Esophagus mucosa (tissue), 1 donor: ENCODE data around the gene TEAD1. TPM values are rescaled to one million over a fixed set of nuclear protein-coding genes. Genes with fewer than 3 reads are reported as not detected.

Source experiments
- ATAC-seq: fragments of 200-7000 bp; cut with Tn5 transposase; one replicate; pipeline ENCODE4 v1.9.1; 2020
- total RNA-seq: library from RNA; stranded (reverse); gene quantifications from one replicate; pipeline ENCODE4 v1.2.4, GENCODE V29; 2023
- donor health status: DM: yes; HTN: yes; CAD: no.

The TEAD1 gene
- total RNA-seq, 1 donor from 2014 or later, result 35.3 TPM

DNA sequence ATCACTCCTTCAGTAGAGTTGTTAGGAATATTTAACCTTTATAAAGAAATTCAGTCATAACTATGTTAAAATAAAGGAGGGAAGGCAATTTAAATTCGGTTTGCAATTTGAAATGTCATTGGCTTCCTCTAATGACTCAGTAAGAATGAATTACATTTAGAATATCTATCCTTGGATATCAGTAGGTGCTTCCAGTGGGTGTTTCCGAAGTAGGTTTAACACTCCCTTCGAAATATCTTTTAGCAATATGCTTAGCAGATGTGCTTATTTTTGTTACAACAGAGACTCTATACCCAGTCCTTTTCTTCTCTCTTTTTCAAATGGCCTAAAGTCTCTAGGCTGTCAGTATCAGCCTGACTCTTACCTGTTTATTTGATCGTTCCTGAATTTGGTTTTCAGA is 231.2 kb downstream of the TEAD1 start:
- no peak for ATAC-seq

DNA sequence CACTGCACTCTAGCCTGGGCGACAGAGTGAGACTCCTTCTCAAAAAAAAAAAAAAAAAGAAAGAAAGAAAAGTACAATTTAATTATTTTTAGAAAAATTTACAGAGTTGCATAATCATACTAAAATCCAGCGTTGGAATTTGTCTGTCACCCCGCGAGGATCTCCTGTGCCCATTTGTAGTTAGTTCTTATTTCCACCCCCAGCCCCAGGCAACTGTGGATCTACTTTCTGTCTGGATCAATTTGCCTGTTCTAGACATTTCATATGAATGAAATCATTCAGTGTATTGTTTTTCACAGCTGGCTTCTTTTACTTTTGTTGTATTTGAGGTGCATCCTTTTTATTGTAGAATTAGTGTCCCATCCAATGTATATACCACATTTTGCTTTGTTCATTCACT is 232.3 kb downstream of the TEAD1 start:
- no peak for ATAC-seq

DNA sequence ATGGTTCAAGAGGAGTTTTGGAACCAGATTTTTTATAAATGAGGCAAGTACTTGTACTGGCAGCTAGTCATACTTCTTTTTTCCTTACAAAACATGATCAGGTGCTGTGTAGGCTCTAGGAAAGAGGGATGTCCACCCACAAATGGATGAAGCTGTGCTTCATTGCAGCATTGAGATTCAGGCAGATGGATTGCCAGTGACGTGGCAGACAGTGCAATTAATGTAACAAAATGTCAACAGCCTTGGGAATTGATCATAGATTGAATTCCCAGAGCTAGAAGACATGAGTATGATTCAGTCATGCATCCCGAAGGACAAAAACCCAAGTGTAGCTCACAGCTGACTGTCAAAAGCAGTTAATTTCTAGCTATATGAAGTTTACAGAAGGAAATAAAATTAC is 235.7 kb downstream of the TEAD1 start:
- ATAC-seq, result no peak

DNA sequence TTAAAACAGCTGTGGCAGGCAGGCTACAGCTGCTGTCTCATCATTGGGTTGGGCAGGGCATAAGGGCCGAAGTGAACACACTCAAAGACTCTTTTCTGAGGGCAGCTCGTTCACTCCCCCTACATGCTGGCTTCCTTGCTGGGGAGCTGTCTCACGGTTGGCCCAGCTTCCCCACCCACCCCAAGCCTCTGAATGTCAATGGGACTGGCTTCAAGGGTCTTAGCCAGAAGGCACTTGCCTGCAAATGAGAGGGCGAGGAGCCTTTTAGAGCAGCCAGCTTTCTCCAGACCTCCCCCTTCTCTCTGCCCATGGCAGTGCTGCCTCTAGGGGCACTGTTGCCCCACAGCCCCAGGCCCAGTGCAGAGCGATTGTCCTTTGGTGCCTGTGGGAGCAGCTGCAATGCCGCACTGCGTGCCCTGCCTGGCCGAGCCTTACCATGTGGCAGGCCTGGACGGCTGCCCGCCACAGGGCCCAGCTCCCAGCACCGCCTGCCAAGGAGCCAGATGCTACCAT is 240.2 kb downstream of the TEAD1 start:
- peak; percentile 75 for ATAC-seq

DNA sequence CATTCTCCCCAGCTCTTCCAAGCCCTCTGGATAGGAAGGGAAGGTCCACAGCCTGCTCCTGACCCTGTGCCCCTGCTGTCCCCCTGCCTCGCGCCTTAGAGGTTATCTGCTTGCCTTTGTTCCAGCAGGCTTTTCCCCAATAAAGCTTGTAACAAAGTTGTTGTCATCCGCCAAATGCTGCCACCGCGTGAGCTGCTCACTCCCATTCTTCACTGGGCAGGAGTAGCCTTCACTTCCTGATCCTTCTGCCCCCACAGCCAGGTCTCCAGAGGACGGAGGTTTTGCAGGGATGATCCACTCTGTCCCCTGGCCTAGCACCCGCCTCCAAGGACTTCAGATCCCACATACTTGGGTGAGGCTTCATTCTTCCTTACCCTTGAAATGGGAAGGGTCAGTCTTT is 240.9 kb downstream of the TEAD1 start:
- ATAC-seq, result no peak

DNA sequence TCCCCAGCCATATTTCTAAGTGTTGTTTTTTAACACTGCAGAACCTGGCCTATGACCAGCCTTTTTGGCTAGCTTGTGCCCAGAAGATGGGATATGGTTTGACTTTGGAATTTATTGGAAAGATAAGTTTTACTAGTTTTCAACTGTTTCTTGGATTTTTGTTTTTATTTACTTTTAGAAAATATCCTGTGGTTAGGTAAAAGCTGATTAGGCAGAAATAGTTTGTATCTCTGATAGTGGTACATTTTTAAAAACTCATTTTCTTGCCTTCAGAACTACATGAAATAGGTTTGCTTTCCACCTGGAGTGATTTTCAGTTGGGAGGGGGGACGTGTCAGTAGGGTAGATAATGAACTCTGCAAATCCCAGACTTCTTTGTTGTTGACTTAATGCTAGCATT is 243.6 kb downstream of the TEAD1 start:
- no peak for ATAC-seq

DNA sequence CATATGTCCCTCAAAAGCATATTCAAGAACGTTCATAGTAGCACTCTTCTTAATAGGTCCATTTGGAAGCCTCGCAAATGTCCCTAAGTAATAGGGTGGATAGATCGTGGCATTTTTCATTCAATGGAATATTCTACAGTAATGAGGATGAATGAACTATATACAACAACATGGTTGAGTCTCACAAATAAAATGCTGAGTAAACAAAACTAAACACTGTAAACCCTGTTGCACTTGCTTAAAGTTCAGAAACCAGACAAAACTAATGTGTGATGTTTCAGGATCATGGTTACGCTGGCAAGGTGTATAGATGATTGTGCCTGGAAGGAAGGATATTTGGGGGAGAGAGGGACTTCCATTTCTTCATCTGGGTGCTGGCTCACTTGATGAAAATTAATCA is 244.4 kb downstream of the TEAD1 start:
- no peak for ATAC-seq

DNA sequence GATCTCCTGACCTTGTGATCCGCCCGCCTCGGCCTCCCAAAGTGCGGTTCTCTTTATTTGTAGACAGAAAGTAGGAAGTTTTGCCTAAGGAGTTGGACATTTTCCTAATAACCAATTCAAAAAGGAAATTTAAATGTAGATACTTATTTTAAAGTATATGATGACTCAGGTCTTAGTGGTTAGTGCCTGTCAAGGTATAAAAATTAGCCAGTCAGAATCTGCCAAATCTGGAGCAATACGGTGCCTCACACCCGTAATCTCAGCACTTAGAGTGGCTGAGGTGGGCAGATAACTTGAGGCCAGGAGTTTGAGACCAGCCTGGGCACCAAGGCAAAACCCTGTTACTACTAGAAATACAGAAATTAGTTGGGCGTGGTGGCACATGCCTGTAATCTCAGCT is 248.2 kb downstream of the TEAD1 start:
- ATAC-seq, result no peak

DNA sequence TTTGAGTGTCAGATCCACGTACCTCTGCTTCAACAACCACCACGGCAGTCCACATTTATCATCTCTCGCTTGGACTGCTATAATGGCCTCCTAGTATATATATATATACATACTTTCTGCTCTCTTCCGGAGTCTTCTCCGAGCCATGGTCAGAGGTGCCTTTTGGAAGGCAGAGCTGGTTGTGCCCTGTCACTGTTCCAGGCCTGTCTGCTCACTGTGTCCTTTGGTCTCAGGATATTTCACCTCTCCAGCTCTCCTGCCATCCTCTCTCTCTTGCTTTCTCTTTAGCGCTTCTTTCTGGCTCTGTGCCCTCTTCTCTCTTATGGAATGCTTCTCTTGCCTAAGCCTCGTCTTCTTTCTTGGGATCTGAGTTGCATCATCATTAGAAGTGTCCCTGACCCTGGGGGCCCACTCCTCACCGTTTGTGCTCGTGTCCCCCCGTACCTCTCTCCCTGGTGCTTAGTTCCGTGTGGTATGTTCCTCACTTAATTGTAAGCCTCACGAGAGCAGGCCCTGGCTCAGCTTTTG is 248.8 kb downstream of the TEAD1 start:
- ATAC-seq, result no peak

DNA sequence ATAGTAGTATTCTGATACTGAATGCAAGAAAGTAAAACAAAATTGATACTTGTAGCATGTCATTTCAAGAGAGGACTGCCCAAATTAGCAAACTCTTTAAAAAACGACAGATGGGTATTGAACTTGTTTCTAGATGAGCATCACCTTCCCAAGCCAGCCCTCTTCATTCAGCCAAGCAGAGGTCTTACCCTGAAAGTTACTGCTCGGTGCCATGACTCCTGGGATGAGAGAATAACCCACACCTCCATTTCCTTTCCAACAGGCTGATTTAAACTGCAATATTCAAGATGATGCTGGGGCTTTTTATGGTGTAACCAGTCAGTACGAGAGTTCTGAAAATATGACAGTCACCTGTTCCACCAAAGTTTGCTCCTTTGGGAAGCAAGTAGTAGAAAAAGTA is 250.4 kb downstream of the TEAD1 start:
- ATAC-seq, result no peak

DNA sequence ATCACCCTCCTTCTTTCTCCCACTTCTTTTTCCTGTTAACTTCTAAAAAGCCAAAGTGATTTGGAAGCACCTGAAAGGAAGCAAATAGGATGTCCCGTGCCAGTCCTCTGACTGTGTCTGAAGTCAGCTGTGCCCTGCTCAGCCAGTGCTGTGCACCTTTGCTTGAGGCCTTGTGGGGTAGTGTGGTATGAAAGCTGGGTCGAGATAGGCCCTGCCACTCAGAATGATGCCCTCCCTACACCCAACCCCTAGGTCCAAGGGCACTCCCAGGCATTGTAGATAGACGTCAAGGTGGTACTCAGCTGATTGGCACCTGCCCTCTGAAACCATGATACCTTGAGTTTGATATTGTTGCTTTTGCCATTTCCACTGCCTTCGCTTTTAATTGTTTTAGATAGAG is 251.3 kb downstream of the TEAD1 start:
- ATAC-seq, result no peak

DNA sequence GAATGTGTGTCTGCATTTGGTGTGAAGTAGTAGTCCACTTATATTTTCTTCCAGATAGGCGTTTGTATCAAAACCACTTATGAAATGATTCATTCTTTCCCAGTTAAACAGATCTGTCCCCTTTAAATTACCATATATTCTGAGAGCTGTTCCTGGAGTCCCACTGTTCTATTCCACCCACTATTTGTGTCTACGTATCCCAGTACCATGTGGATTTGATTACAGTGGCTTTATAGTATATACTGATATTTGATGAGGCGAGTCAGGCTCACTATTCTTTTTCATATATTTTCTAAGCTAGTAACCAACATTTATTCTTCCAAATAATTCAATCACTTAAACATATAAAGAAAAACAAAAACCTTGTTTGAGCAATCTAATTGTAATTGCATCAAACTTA is 253.0 kb downstream of the TEAD1 start:
- no peak for ATAC-seq

DNA sequence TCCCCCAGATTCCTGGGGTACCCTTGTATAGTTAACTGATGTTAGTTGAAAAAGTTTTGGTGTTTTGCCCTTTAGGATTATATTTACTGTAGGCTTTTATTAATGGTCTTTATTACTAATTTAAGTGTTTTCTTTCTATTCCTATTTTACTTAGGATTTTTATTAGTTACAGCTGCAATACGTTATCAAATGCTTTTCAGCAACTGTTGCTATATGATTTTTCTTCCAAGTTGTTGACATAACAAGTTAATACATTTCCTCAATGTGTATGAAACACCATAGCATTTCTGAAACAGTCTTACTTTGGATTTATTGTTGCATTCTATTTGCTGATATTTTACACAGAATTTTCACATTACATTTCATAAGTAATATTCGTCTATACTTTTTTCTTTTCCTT is 253.7 kb downstream of the TEAD1 start:
- no peak for ATAC-seq

DNA sequence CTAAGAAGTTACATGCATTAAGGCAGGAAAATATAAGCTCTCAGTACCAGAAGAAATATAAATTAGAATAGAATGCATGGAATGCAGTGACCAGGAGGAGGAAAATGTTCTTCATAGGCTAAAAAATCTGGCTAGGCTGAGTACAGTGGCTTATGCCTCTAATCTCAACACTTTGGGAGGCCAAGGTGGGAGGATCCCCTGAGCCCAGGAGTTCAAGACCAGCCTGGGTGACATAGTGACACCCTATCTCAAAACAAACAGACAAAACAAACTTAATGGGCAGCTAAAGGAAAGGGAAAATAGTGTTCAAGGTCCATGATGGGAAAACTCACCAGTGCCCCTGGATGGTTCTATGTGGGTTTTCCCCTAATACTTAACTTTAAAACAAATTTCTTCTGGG is 256.6 kb downstream of the TEAD1 start:
- no peak for ATAC-seq

DNA sequence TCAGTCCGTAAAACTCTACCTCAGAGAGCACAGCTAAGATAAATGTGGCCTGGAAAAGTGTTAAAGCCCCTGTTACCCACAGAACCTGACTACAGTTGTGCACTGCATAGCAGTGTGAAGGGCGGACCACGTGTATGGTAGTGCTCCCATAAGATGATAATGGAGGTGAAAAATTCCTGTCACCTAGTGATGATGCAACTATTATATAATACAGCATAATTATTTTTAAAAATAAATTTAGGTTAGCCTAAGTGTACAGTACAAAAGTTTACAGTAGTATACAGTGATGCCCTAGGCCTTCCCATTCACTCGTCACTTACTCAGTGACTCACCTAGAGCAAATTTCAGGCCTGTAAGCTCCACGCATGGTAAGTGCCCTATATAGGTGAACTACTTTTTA is 258.3 kb downstream of the TEAD1 start:
- ATAC-seq, result peak; percentile 43

DNA sequence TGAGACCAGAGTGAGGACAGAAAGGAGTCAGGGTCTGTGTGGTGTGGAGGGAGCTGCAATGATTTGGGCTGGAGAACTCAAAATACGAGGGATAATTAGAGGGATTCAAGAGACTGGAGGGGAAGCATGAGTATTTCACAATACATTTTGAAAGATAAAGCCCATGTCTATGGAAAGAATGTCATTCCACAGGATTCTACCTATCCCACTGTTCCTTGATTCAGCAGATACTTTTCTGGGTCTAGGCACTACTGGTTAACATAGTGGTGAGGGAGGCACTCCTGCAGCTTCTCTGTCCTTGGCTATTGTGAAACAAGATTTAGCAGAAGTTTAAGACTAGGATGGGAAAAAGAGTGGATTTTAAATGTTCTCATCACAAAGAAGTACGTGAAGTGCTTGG is 262.0 kb downstream of the TEAD1 start:
- no peak for ATAC-seq

DNA sequence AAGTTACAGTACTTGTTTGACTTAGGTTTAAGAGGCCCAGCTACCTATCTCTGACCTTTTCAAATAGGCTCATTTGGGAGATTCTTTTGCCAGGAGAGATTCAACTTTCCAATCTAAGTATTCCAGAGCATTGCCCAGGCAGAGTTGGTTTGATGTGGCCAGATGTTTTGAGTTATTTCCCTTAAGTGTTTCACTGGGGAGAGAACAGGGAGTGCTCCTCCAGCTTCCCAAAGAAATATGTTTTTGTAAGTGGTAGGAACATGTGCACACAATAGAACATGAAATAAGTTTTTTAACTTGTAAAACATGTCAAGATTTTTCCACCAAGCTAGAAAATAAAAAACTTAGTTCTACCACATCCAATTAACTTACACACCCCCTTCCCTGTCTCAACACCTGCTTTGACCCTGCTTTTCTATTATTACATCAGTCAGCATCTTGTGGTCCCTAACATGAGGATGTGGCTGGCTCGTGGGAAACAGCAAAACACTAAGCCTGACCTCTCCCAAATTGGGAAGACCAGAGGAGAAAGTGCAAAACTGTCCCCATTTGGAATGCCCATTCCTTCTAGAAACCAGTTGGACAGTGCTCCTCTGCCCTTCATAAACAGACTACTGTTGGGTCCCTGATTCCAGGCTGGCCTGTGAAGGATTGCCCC is 264.5 kb downstream of the TEAD1 start:
- no peak for ATAC-seq

DNA sequence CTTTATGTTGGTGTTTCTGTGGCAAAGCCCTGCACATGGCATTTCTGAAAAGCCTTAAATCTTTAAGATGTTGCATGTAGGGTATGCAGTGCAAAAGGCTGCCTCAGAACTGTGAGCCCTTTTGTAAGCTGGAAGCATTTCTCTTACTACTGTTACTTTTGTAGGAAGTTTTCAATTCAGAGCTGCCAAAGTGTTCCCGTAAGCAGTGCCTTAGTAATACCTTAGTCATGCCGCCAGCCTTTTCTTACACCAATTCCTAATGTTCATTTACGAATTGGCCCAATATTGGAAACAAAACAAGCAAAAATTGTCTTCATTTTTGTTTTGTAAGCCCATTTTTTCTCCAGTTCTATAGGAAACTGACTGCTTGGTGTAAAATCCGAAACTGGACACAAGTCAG is 267.4 kb downstream of the TEAD1 start:
- ATAC-seq, result no peak

DNA sequence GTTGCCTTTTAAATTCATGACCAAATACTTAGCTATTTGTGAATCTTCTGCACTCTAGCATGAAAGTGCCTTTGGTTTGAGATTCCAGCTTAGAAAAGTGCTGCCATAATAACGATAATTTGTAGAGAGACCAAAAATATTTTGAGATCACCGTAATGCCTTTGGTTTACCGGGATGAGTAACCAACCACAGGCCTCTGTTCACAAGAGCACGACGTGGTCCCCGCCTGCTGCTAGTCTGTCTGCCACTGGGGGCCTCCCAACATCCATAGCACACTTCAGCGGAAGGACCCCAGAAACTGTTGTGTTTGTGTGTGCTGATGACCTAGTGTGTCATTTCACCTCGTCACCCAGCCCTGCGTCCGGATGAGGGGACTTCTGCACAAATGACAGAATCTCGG is 267.9 kb downstream of the TEAD1 start:
- ATAC-seq, result no peak

DNA sequence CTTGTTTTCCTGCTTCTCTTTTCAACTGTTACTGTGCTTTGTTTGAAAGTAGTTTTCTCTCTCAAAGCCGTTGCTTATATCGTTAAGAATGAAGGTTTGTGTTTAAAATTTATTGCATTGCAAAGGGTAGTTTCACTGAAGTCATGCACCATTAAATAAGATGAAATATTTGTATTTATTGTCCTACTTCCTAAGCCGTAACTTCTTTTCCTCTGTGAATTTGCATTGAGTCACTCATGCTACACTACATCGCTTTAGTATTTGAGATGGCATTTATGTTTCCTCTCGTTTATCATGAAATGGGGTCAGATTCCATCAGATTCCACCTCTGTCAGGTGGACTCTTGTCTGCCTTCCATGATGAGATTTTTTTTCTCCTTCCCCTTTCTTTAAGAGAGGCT is 269.1 kb downstream of the TEAD1 start:
- ATAC-seq, result no peak

DNA sequence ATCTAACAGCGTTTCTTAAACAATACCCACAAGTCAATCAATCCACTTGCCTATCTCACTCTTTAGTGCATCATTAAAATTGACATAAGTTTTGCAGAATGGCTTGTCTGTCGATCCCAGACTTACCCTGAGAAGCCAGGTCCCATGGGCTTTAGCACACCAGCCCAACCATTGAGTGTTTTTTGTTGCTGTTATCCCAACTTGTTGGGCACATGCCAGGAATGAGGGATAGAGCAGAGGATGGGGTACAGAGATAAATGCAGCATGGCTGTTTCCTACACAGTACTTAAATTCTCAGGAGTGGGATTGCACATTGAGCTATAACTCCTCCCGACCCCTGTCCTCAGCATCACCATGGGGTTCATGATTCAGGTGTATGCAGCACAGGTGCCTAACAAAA is 270.7 kb downstream of the TEAD1 start:
- peak; percentile 19 for ATAC-seq

DNA sequence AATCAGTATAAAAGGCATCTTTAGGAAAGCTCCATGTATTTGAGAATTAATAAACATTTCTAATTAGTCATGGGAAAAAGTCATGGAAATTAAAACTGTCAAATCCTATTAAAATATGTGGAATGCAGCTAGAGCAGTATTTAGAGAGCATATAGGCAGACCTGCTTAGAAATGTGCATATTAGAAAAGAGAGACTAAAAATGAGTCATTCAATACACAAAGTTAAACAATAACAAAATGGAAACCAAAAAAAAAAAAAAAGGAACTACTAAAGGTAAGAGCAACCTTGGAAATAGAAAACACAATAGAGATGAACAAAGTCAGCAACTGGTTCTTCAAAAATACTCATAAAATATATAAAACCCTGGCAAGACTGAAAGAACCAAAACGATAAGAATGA is 275.2 kb downstream of the TEAD1 start:
- ATAC-seq, result peak; percentile 46

DNA sequence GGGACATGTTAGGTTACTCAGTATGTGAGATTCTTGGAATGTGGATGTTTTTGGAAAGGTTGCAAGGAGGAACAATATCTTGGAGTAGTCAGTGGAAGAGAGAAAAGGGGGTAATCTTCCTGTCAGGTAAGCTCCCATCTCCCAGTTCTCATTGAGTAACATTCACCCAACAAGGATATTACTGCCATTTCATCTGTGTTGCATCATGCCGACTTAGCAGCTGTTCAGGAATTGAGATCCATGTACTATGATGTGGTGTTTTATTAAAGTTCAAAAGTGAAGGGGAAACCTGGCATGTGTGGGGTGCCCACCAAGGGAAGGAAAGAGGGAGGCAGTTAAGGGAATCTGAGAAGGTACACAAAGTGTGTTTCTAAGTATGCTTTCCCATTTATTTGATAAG is 276.4 kb downstream of the TEAD1 start:
- ATAC-seq, result peak; percentile 49

DNA sequence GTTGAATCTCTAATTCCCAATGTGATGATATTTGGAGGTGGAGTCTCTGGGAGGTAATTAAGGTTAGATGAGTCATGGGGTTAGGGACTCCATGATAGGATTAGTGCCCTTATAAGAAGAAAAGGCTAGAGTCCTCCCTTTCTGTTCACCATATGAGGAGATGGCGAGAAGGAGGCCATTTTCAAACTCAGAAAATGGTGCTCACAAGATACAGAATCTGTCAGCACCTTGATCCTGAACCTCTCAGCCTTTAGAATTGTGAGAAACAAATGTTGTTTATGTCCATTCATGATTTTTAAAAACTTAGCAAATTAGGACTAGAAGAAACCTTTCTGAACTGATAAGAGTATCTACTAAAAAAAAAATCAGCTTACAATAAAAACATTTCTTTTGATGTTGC is 277.2 kb downstream of the TEAD1 start:
- ATAC-seq, result no peak

DNA sequence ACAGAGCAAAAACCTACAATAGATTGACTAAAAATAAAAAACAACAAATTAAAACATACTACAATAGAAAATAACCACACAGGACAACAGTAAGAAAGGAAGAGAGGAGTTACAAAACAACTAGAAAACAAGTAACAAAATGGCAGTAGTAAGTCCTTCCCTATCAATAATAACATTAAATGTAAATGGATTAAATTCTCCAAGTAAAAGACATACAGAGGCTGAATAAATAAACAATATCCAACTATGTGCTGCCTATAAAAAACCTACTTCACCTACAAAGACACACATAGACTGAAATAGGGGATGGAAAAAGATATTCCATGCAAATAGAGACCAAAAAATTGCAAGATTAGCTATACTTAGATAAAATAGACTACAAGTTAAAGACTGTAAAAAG is 277.9 kb downstream of the TEAD1 start:
- no peak for ATAC-seq
